Astrocyte of the spinal cord (primary cell): Measurements from ENCODE around the gene HMX3.

ENCODE experiments used
- DNase-seq: peaks from one replicate; pipeline ENCODE4 v3.0.0; 2011; ENCODE audit warnings: low read depth, low spot score
- H3K4me3 ChIP-seq: 2 replicates; pipeline ENCODE4 v1.5.1; 2011; ENCODE audit warnings: low read depth, mild to moderate bottlenecking, low read length, moderate library complexity
- in situ Hi-C: cut with HindIII; loops from 2 replicates; pipeline ENCODE4 v1.10.0; 2017; ENCODE audit warnings: low sequenced_read_pairs
- TF ChIP-seq, protein P1 (sequence below): IDR thresholded peaks from 2 replicates; pipeline ENCODE4 v1.5.1; 2012; ENCODE audit warnings: low read depth, mild to moderate bottlenecking, low read length, inconsistent platforms

Gene HMX3

DNA sequence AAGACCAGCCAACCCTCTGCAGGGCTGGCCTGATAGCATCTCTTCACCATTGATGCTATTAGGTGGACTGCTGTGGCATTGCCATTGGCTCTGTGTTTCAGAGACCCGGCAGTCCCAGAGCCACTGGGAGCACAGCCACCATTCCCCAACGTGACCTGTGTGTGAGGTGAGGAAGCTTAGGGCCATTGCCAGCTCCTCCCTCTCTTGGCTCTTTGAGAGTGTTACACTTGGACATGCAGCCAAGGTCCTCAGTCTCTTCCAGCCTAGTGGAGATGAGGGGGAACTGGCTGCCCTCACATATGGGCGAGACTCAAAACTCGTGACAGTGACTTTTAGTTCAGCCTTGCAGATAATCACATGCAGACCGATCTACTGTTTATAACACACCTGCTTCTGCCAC, 39.3 kb upstream of the HMX3 start:
- H3K4me3 ChIP-seq = no peak overlapping the region
- no peak for DNase-seq
- in situ Hi-C loops = no loop called here
- TF ChIP-seq, protein P1, sequence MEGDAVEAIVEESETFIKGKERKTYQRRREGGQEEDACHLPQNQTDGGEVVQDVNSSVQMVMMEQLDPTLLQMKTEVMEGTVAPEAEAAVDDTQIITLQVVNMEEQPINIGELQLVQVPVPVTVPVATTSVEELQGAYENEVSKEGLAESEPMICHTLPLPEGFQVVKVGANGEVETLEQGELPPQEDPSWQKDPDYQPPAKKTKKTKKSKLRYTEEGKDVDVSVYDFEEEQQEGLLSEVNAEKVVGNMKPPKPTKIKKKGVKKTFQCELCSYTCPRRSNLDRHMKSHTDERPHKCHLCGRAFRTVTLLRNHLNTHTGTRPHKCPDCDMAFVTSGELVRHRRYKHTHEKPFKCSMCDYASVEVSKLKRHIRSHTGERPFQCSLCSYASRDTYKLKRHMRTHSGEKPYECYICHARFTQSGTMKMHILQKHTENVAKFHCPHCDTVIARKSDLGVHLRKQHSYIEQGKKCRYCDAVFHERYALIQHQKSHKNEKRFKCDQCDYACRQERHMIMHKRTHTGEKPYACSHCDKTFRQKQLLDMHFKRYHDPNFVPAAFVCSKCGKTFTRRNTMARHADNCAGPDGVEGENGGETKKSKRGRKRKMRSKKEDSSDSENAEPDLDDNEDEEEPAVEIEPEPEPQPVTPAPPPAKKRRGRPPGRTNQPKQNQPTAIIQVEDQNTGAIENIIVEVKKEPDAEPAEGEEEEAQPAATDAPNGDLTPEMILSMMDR = no peak

DNA sequence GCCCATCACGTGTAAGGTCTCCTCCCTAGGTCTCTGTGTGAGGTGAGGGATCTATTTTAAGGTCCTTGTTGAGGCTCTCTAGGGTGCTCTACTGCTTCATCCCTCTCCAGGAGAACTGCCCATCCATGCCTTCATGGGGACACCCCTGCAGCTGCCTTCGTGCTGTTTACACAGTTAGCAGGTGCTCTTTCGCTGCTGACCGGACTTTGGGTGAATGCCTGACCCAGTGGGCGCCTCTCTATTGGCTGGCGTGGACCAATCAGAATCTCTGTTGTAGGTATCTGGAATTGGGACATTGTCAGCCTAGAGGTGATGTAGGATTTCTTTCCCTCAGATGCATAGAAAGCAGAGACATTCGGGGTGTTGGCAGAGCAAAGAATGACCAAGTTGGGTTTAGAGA, 38.7 kb upstream of the HMX3 start:
- TF ChIP-seq, protein P1 = no peak
- no peak for DNase-seq
- no peak overlapping the region for H3K4me3 ChIP-seq
- in situ Hi-C loops = no loop called here

DNA sequence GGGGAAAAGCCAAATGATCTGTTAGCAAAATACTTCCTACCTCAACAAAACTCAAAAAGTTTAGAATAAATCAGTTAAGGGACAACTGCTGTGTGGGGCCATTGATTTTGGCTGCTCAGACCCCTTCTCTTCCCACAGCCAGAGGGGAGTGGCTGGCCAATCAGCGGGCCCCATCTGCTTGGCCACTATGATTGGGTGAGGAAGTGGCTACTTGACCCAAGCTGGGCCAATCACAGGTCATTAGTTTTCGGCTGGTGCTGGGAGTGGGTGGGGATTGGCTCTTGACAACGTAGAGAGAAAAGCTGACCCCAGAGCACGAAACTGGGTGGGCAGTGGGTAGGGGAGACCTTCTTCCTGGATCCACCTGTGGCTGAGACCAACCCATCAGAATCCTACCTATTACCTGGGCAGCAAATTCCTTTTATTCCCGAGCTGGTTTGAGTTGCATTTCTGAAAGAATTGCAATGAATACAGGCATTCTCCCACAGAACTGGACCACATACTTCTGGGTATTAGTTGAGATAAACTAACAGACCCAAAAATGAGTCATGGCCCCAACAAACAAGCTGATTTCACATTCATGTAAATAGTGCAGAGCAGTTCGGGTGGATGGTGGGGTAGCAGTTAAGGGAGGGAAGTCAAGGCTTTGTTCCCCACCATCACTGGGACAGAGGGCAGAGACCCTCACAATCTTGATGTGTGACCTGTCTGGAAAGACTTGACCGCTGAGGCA, 35.6 kb upstream of the HMX3 start:
- in situ Hi-C loops = no loop called here
- H3K4me3 ChIP-seq = no peak overlapping the region
- DNase-seq = no peak
- TF ChIP-seq, protein P1 = no peak

DNA sequence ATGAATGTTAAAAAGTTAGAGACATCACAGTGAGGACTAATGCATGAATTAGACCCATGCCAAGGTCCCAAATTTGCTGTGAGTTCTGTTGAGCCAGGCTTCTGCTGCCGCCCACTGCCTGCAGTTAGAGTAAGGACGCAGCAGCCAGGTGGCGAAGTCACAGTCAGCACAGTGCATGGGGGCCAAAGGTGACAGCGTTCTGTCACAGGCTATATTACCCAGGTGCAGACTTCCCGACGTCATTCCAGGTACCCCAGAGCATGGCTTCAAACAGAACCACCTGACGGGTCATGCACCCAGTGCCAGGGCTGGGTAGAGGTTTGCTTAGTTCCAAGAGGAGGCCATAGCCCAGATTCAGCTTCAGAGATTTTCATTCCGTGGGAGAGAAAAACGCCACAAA, 33.9 kb upstream of the HMX3 start:
- TF ChIP-seq, protein P1 = no peak
- in situ Hi-C loops = no loop called here
- no peak overlapping the region for H3K4me3 ChIP-seq
- DNase-seq = no peak

DNA sequence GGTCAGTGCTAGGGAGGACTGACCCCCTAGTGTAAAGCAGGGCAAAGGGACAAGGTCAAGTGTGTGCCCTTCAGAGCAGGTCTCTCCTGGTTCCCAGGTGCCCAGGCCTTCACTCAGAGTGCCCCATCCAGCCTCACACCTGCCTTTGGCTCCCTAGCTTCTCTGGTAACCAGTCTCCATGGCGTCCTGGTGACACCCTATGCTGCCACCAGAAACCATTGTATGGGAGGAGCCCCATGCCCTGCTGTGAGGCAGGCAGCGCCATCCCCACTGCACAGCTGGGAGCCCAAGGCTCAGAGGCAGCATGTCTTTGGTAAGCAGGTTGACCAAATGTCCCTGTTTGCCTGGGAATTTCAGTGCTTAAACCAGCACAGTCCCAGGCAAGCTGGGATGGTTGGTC, 33.1 kb upstream of the HMX3 start:
- TF ChIP-seq, protein P1 = no peak
- DNase-seq = no peak
- no peak overlapping the region for H3K4me3 ChIP-seq
- in situ Hi-C loops = no loop called here

DNA sequence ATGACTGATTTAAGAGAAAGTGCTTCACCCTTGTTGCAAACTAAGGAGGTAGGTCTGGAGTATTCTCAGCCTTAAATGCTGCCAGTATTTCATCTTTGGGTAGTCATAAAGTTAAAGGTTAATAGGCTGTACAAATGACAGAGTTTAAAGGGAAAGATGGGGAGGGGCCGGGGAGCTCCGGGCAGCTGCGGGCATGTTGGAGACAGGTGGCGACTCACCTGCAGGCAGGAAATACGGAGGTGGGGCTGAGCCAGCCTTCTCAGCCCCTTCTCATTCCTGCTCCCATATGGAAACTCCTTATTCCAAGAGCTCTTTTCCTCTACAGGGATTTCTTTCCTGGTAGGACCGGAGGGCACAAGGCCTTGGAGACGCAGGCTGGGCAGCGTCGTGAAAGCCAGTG, 31.8 kb upstream of the HMX3 start:
- TF ChIP-seq, protein P1 = no peak
- in situ Hi-C loops = no loop called here
- H3K4me3 ChIP-seq = no peak overlapping the region
- no peak for DNase-seq
